Sigmoid colon (tissue), 4 donors: ENCODE data around the gene IL9R.

Experiments
- CTCF ChIP-seq, 4 experiments: fragments of 450-650 bp in 3 of 4; fragments of 200-600 bp in 1 of 4; IDR thresholded peaks; one replicate each; pipeline ENCODE4 v1.5.1; 2016 to 2019; ENCODE audit warnings: antibody characterized with exemption in 4 of 4, mild to moderate bottlenecking in 3 of 4, moderate library complexity in 2 of 4
- POLR2A ChIP-seq, 2 donors: fragments of 450-650 bp; IDR thresholded peaks; one replicate each; pipeline ENCODE4 v1.6.1; 2016; ENCODE audit warnings: antibody characterized with exemption in 2 of 2, mild to moderate bottlenecking in 2 of 2, moderate library complexity in 2 of 2
- POLR2AphosphoS5 ChIP-seq, 4 donors: sonication (generic); formaldehyde crosslinking; IDR thresholded peaks; one replicate each; pipeline ENCODE4 v1.6.1; 2017; ENCODE audit warnings: antibody characterized with exemption in 4 of 4

DNA sequence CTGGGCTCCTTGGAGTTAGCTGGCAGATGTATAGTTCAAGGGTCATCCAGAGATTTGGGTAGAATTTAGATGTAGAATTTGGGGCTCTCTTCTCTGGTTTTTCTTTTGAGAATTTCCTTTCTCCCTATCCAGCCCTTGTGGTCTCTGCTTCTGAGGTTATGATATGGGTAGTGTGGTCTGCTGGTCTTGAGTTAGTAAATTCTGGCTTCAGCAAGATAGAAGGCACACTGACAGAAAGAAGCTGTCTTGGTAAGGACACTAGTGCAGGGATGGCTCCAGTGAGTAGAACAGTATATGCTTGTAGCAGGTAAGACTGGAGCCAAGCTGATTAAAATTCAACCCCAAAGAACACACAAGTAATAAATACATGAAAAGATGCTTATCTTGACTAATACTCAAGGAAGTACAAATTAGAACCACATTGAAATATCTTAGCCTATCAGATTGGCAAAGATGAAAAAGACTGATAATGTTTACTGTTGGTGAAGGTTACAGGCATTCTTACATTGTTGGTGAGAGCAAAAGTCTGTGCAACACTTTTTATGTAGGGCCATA lies 2.1 kb upstream of the IL9R start:
- TF ChIP-seq CTCF (IDR thresholded peaks at IDR 0.05) (no peak), POLR2AphosphoS5 (IDR thresholded peaks at IDR 0.05) (no peak), POLR2A (IDR thresholded peaks at IDR 0.05) (no peak)
